ENCODE measurements around the gene SLC19A1.

Gene SLC19A1

DNA sequence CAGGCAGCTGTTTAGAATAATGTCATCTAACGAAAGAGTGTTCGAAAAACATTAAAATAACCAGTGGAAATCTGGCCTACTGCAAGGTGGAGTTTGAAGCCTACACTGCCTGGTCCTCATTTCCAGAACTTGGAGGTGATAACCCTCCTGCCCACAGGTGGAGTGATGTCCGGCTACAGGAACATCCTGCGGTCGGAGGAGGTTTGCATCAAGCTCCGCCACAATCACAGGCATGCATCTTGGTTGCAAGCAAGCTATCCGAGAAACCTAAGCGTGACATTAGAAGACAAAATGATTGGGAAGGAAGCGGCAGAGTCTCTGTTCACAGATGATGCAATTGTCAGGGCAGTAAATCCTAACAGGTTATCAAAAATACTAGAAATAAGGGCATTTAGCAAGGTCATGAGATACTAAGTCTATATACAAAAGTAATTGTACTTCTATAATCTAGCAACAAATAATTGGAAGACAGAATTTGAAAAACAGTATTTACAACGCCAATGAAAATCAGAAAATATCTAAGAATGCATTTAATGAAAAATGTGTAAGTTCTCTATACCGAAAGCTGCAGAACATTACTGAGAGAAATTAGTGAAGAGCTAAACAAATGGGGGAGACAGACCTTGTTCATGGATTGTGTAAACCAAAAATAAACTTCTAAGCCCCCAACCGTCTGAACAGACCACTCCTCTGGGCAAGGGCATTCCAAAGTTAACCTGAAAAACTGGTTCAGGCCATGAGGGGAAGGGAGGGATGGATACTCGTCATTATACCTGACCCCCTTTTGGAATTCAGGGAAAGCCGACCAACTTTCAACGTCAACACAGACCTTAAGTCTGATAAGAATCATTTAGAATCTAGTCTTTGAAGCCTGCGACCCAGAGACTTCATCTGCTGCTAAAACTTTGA is 4.7 kb upstream of the SLC19A1 start:
- H3K27ac ChIP-seq, result no peak overlapping the region
- H3K36me3 ChIP-seq (ENCODE audit: control insufficient read depth, insufficient read depth, low read length), result no peaks in the 10 kb centered on the region
- H3K79me2 ChIP-seq, result no peaks in the 10 kb centered on the region
- H3K4me1 ChIP-seq, result no peaks in the 10 kb centered on the region
- H3K27me3 ChIP-seq (ENCODE audit: control insufficient read depth, insufficient read depth, low read length), result no peaks in the 10 kb centered on the region
- H3K4me3 ChIP-seq (ENCODE audit: low read depth, low read length), result no peak overlapping the region
- TF ChIP-seq CTCF (IDR thresholded peaks at IDR 0.05), result no peak
- no peak overlapping the region for H2AFZ ChIP-seq
- no peak overlapping the region for H3K4me2 ChIP-seq (ENCODE audit: low read length)
- H3K9me3 ChIP-seq (ENCODE audit: control insufficient read depth, low read length), result no peaks in the 10 kb centered on the region
- H3K9ac ChIP-seq, result no peak overlapping the region

DNA sequence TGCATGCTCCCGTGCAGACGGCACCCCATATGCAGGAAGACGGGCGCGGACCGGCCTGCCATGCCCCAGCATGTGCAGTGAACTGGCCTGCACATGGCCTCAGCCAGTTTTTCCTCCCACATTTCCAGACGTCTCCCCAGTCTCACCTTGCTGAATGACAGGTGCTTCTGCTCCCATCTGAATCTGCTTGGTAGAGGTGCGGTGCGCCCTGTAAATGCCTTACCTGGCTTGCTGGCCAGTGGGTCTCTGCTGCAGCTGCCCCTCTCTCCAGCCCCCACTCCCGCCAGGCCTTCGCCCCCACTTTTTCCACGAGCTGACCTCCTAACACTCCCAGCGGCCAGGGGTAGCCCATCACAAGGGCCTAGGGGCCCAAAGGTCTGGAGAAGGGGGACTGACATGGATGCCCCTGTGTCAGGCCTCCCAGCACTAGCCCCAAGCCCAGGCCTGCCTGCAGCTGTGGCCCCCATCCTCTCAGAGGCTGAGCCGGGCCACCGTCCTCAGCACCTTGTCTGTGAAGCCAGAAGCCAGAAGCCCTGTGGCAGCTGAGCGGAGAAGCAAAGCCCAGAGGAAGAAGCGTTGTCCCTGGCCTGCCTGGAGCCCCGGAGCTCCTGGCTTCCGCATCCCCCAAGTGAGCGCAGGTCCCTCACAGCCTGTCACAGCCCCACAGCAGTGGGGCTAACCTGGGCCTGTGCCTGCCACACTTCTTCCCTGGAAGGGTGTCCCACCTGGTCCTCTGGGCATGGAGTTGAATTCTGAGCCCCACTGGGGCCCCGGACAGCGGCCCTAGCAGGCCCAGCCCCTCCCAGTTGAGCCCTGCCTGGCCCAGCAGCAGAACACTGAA is 3.7 kb upstream of the SLC19A1 start:
- TF ChIP-seq CTCF (IDR thresholded peaks at IDR 0.05), result no peak
- H3K4me1 ChIP-seq, result no peaks in the 10 kb centered on the region
- H3K79me2 ChIP-seq, result no peaks in the 10 kb centered on the region
- H3K27me3 ChIP-seq (ENCODE audit: control insufficient read depth, insufficient read depth, low read length), result no peaks in the 10 kb centered on the region
- H3K27ac ChIP-seq, result no peak overlapping the region
- H2AFZ ChIP-seq, result no peak overlapping the region
- H3K4me2 ChIP-seq (ENCODE audit: low read length), result no peak overlapping the region
- no peaks in the 10 kb centered on the region for H3K9me3 ChIP-seq (ENCODE audit: control insufficient read depth, low read length)
- H3K4me3 ChIP-seq (ENCODE audit: low read depth, low read length), result no peak overlapping the region
- no peak overlapping the region for H3K9ac ChIP-seq
- no peaks in the 10 kb centered on the region for H3K36me3 ChIP-seq (ENCODE audit: control insufficient read depth, insufficient read depth, low read length)

GRCh38 chr21:45545236-45545570 is 3.0 kb upstream of the SLC19A1 start:
- no peak overlapping the region for H3K9ac ChIP-seq

GRCh38 chr21:45544449-45545235 is 2.4 kb upstream of the SLC19A1 start:
- no peak overlapping the region for H3K9ac ChIP-seq

More at GRCh38 chr21:45545236-45545570, 3.0 kb upstream of the SLC19A1 start:
- H3K4me2 ChIP-seq (ENCODE audit: low read length), result no peak overlapping the region
- H3K4me3 ChIP-seq (ENCODE audit: low read depth, low read length), result no peak overlapping the region
- H3K79me2 ChIP-seq, result no peaks in the 10 kb centered on the region
- H3K9me3 ChIP-seq (ENCODE audit: control insufficient read depth, low read length), result no peaks in the 10 kb centered on the region
- no peaks in the 10 kb centered on the region for H3K4me1 ChIP-seq
- H3K27me3 ChIP-seq (ENCODE audit: control insufficient read depth, insufficient read depth, low read length), result no peaks in the 10 kb centered on the region
- H2AFZ ChIP-seq, result no peak overlapping the region
- no peak for TF ChIP-seq CTCF (IDR thresholded peaks at IDR 0.05)
- H3K27ac ChIP-seq, result no peak overlapping the region
- no peaks in the 10 kb centered on the region for H3K36me3 ChIP-seq (ENCODE audit: control insufficient read depth, insufficient read depth, low read length)

More at GRCh38 chr21:45544449-45545235, 2.4 kb upstream of the SLC19A1 start:
- no peak overlapping the region for H3K27ac ChIP-seq
- no peak overlapping the region for H3K4me2 ChIP-seq (ENCODE audit: low read length)
- H3K27me3 ChIP-seq (ENCODE audit: control insufficient read depth, insufficient read depth, low read length), result no peaks in the 10 kb centered on the region
- H3K79me2 ChIP-seq, result no peaks in the 10 kb centered on the region
- H3K36me3 ChIP-seq (ENCODE audit: control insufficient read depth, insufficient read depth, low read length), result no peaks in the 10 kb centered on the region
- H3K4me1 ChIP-seq, result no peaks in the 10 kb centered on the region
- H2AFZ ChIP-seq, result no peak overlapping the region
- no peak for TF ChIP-seq CTCF (IDR thresholded peaks at IDR 0.05)
- no peaks in the 10 kb centered on the region for H3K9me3 ChIP-seq (ENCODE audit: control insufficient read depth, low read length)
- no peak overlapping the region for H3K4me3 ChIP-seq (ENCODE audit: low read depth, low read length)
